NCI-H2196 (cell line): Measurements from ENCODE around the gene PLK5.
"Not testable (repeated sequence)": the region's sequence is repeated elsewhere in the genome, so short reads cannot be mapped to it uniquely, and the experiment has no call there.

ENCODE experiments used
- DNase-seq: peaks from one replicate; lab custom pipeline; 2025; ENCODE audit not compliant: unreplicated experiment; lab: John Stamatoyannopoulos, UW

Gene PLK5

DNA sequence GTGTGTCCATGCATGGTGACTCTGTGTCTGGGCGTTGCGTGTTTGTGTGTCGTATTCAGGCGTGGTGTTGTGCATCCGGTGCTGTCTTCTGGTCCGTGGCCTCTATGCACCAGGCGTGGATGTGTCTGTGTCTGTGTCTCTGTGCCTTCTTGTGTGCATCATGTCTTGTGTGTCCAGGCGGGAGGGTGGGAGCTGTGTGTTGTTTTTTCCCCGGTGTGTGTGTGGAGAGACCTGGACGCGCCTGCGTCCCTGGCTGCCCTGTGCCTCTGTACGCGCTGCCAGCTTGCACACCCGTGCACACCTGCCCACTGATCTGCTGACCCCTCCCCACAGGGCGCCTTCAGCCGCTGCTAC lies 1.1 kb downstream of the PLK5 start:
- no peak for DNase-seq

DNA sequence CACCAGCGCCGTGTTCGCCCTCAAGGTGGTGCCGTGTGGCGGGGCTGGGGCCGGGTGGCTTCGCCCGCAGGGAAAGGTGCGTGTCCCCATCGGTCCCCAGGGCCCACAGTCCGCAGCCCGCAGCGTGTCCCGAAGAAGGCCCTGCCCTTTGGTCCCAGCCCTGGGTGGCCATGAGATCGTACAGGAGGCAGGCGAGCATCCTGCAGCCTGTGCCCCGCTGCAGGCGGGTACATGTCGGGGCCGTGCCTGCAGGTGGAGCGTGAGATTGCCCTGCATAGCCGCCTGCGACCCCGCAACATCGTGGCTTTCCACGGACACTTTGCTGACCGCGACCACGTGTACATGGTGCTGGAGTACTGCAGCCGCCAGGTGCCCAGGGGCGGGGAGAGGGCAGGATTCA lies 1.5 kb downstream of the PLK5 start:
- DNase-seq = no peak

GRCh38 chr19:1526066-1526778 lies 2.3 kb downstream of the PLK5 start:
- DNase-seq = no peak

- DNase-seq = no peak
Measured at GRCh38 chr19:1526979-1527649, 3.2 kb downstream of the PLK5 start.

- DNase-seq = no peak
Measured at GRCh38 chr19:1527650-1528309, 3.9 kb downstream of the PLK5 start.

DNA sequence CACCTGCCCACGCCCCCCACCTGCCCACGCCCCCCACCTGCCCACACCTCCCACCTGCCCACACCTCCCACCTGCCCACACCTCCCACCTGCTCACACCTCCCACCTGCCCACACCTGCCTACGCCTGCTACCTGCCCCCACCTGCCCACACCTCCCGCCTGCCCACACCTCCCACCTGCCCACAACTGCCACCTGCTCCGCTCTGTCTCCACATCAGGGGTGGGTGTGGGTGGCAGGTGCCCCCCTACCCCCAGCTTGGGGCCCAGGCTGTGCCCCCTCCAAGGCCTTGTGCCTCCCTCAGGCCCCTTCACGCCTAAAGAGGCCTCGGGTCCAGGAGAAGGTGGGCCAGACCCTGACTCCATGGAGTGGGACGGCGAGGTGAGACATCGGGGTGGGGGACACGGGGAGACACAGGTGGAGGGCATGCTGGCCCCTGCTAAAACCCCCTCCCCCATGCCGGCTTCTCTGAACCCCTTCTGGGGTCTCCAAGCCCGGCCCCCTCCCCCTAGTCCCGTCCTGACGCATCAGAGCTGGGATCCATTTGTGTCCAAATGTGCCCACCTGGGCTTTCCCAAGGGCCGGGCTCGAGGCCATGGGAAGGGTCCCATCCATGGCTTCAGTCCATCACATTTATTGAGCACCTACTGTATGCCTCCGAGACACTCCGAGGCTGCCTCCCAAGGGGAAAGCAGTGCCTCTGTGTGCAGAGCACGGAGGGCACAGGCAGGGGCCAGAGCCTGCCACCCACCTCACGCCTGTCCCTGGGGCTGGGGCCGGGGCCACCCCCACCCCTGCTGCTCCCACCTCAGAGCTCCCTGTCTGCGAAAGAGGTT lies 4.9 kb downstream of the PLK5 start:
- DNase-seq = no peak

- no peak for DNase-seq
Measured at GRCh38 chr19:1529430-1529816, 5.5 kb downstream of the PLK5 start.

DNA sequence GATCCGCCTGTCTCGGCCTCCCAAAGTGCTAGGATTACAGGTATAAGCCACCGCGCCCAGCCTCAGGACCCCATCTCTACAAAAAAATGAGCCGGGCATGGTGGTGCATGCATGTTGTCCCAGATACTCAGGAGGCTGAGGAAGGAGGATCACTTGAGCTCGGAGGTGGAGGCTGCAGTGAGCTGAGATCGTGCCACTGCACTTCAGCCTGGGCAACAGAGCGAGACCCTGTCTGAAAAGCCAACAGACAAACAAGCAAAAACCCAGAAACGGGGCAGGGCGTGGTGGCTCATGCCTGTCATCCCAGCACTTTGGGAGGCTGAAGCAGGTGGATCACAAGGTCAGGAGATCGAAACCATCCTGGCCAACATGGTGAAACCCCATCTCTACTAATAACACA lies 7.0 kb downstream of the PLK5 start:
- not testable (repeated sequence) for DNase-seq

DNA sequence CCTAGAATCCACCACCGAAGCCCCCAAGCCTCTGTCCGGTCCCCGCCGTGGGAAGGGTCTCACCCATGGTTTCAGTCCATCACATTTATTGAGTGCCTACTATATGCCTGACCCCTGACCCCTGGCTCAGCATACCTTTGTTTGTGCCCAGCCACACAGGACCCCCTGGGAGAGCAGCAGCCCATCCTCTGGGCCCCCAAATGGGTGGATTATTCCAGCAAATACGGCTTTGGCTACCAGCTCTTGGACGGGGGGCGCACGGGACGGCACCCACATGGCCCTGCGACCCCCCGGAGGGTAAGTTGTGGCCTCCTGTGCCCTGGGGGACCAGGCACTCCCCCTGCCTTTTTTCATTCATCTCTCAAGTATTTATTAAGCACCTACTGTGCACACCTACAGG lies 7.7 kb downstream of the PLK5 start:
- no peak for DNase-seq

DNA sequence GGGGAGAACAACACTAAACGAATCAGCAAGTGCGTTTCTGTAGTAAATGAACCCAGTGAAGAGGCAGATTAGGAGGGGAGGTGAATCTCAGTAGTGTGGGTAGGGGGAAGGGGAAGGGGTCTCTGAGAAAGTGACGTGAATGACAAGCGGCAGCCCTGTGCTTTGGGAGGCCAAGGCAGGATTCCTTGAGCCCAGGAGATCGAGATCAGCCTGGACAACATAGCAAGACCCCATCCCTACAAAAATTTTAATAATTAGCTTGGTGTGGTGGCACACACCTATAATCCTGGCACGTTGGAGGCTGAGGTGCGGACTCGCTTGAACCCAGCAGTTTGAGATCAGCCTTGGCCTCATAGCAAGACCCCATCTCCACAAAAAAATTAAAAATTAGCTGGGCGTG lies 8.1 kb downstream of the PLK5 start:
- no peak for DNase-seq

- DNase-seq = no peak
Measured at GRCh38 chr19:1533510-1534150, 9.8 kb downstream of the PLK5 start.

- DNase-seq = no peak
Measured at GRCh38 chr19:1534972-1535371, 11.1 kb downstream of the PLK5 start.

GRCh38 chr19:1535699-1536098 lies 11.8 kb downstream of the PLK5 start:
- DNase-seq = not testable (repeated sequence)

GRCh38 chr19:1538978-1539377 lies 15.1 kb downstream of the PLK5 start:
- no peak for DNase-seq

GRCh38 chr19:1539749-1540148 lies 15.9 kb downstream of the PLK5 start:
- not testable (repeated sequence) for DNase-seq

GRCh38 chr19:1540365-1540925 lies 16.6 kb downstream of the PLK5 start:
- no peak for DNase-seq

GRCh38 chr19:1549332-1549945 lies 25.6 kb downstream of the PLK5 start:
- DNase-seq = no peak

DNA sequence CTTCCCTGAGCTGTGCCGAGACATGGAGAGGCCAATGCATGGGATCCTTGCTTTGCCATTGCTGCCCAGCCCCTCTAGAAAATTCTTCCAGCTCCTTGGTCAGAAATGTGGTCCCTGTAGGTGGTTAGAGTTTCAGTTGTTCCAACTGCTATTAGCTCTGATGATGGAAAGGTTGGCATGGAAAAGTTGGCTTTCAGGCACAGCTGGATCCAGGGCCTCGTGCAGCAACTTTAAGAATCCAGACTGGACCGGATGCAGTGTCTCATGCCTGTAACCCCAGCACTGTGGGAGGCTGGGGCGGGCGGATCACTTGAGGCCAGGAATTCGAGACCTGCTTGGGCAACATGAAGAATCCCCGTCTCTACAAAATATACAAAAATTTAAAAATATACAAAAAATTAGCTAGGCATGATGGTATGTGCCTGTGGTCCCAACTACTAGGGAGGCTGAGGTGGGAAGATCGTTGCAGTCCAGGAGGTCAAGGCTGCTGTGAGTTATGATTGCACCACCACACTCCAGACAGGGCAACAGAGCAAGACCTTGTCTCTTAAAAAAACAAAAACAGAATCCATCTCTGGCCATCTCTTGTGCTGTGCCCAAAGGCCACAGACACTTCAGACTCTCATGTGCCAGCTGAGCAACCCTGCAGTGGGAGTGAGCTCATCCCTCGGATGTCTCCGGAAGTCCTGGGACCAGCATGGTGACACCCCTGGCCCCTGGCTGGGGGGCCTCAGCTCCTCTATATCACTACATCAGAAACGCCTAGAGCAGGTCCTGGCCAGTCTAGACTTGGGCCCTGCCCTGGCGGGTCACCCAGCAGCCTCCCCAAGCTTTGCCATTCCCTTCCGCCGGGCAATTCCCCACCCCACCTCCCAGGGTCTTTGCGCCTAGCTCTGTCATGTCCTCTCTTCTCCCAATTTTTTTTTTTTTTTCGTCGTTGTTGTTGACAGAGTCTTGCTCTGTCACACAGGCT lies 27.5 kb downstream of the PLK5 start:
- no peak for DNase-seq

DNA sequence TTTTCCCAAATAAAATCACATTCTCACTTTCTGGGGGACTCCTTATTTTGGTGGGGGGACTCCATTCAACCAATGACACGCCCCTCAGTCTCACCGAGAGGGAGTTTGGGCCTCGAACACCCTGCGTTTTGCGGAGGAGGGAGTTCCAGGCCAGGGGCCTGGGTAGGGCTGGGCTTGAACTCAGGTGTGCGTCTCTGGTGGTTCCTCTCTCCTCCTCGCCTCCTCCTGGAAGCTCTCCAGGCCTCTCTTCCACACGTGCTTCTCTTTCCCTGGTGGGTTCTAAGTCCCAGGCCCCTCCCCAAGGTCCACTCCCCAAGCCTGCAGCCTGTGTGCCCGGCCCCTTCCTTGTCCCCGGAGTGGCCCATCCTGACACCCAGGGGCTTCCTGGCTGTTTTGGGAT lies 29.5 kb downstream of the PLK5 start:
- DNase-seq = no peak
